Psoas muscle (tissue), 8 donors: ENCODE data around the gene PTPRD. TPM values are rescaled to one million over a fixed set of nuclear protein-coding genes. Genes with fewer than 3 reads are reported as not detected.

Experiments used
- ATAC-seq, 4 donors: fragments of 200-7000 bp; cut with Tn5 transposase; one replicate each; pipeline ENCODE4 v1.9.1; 2020; ENCODE audit warnings: moderate library complexity in 3 of 4, mild to moderate bottlenecking in 2 of 4
- DNase-seq, 2 donors: peaks; one replicate each; pipeline ENCODE4 v3.0.0-alpha.2; 2020
- H3K27ac ChIP-seq: fragments of 200-600 bp; one replicate; pipeline ENCODE4 v1.8.0; 2022
- H3K27me3 ChIP-seq, 3 donors: fragments of 200-600 bp in 1 of 3; one replicate each; pipeline versions ENCODE4 v1.6.1 to v1.8.0; 2013 to 2022; ENCODE audit warnings: low read length in 2 of 3, mild to moderate bottlenecking in 2 of 3, moderate library complexity in 1 of 3; ENCODE audit not compliant: insufficient read depth in 3 of 3
- H3K36me3 ChIP-seq, 2 donors: fragments of 200-600 bp in 1 of 2; one replicate each; pipeline versions ENCODE4 v1.6.1 to v1.8.0; 2013 to 2022; ENCODE audit warnings: low read depth in 1 of 2, mild to moderate bottlenecking in 1 of 2, moderate library complexity in 1 of 2; ENCODE audit not compliant: insufficient read depth in 1 of 2
- H3K4me1 ChIP-seq: fragments of 200-600 bp; one replicate; pipeline ENCODE4 v1.8.0; 2022
- H3K4me3 ChIP-seq: fragments of 200-600 bp; one replicate; pipeline ENCODE4 v1.8.0; 2022; ENCODE audit warnings: mild to moderate bottlenecking
- H3K9me3 ChIP-seq: fragments of 200-600 bp; one replicate; pipeline ENCODE4 v1.8.0; 2022
- WGBS, 3 donors: extraction: QIAGEN DNeasy Blood & Tissue Kit; methylation state at CpG; one replicate each; pipeline versions ENCODE4 v1.1.6 to v1.1.7; 2013; 5-methylcytosine and 5-hydroxymethylcytosine counted together
- intact Hi-C, 2 donors: fragments of 100-400 bp; cut with DNase I; formaldehyde crosslinking; loops; one replicate each; pipeline versions ENCODE4 v1.11.0 to v1.14.2; 2022
- polyA plus RNA-seq, 3 donors: library from polyadenylated mRNA; stranded (reverse); fragments of 200-250 nt; gene quantifications; one replicate each; pipeline ENCODE4 v1.2.3, GENCODE V29; 2013
- total RNA-seq, 4 donors: library from RNA; stranded (reverse); fragmentation: NEBNext Ultra II Directional in 2 of 4; extraction: Animal tissue kit (Norgen Biotek cat#: 25700) in 2 of 4; gene quantifications; one replicate each; pipeline versions ENCODE4 v1.2.1 to v1.2.4, GENCODE V29; 2021 to 2023
- TF ChIP-seq, protein P1 (sequence below): fragments of 200-600 bp; IDR thresholded peaks from one replicate; pipeline ENCODE4 v1.8.0; 2022; ENCODE audit warnings: antibody characterized with exemption
- donor health status: healthy with polysubstance abuse.
- donor health status: DM: no; HTN: no; CAD: no; lungs with moderate emphysema.
- donor health status: Bipolar disorder and iron deficiency.
- donor health status: healthy.
- donor health status: DM: yes; HTN: yes; CAD: no.
- donor health status: DM: no; HTN: no; CAD: no.
- donor health status: DM: no; HTN: no; CAD: no.
- donor health status: DM: yes; HTN: yes; CAD: no.

The PTPRD gene
- total and polyA plus RNA-seq, 7 donors, result 0.44 to 3.1 (median 0.91) TPM

- no peak for DNase-seq
Measured at GRCh38 chr9:10036095-10036494, 576.7 kb downstream of the PTPRD start.

DNA sequence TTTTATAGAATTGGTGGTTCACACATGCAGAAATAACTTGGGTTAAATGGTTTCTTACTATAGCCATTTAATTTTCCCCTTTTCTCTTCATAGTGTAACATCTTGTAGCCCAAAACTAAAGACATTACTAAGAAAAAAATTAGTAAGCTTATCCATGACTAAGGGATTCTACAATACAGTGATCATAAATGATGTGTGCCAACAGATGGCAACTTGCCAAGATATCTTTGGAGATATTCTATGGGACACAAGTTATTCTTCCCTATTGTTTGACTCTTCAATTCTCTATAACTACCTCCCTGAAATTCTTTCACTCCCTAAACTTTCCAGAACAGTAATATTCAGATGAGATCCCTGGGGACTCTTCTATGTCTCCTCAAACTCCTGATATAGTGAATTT lies 580.6 kb downstream of the PTPRD start:
- Histone ChIP-seq H3K27me3 (no peaks in the 10 kb centered on the region), H3K36me3 (no peaks in the 10 kb centered on the region), H3K4me3 (no peak overlapping the region), H3K27ac (no peak overlapping the region), H3K9me3 (no peaks in the 10 kb centered on the region), H3K4me1 (no peaks in the 10 kb centered on the region)
- intact Hi-C loops, result no loop called here
- ATAC-seq (no peak), DNase-seq (no peak)
- TF ChIP-seq, protein P1, sequence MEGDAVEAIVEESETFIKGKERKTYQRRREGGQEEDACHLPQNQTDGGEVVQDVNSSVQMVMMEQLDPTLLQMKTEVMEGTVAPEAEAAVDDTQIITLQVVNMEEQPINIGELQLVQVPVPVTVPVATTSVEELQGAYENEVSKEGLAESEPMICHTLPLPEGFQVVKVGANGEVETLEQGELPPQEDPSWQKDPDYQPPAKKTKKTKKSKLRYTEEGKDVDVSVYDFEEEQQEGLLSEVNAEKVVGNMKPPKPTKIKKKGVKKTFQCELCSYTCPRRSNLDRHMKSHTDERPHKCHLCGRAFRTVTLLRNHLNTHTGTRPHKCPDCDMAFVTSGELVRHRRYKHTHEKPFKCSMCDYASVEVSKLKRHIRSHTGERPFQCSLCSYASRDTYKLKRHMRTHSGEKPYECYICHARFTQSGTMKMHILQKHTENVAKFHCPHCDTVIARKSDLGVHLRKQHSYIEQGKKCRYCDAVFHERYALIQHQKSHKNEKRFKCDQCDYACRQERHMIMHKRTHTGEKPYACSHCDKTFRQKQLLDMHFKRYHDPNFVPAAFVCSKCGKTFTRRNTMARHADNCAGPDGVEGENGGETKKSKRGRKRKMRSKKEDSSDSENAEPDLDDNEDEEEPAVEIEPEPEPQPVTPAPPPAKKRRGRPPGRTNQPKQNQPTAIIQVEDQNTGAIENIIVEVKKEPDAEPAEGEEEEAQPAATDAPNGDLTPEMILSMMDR, result no peak

More at GRCh38 chr9:10036095-10036494, 576.7 kb downstream of the PTPRD start:
- Histone ChIP-seq H3K4me1 (no peaks in the 10 kb centered on the region), H3K27ac (no peak overlapping the region), H3K27me3 (no peaks in the 10 kb centered on the region), H3K4me3 (no peak overlapping the region), H3K9me3 (no peaks in the 10 kb centered on the region), H3K36me3 (no peaks in the 10 kb centered on the region)
- ATAC-seq, result no peak
- 82 to 89% (median 84%) methylated on average over 2 of the region's 2 CpGs for WGBS, 3 donors
- TF ChIP-seq, protein P1, result no peak
- intact Hi-C loops, result no loop called here

- Histone ChIP-seq H3K27me3 (no peaks in the 10 kb centered on the region), H3K9me3 (no peaks in the 10 kb centered on the region), H3K36me3 (no peaks in the 10 kb centered on the region), H3K4me1 (no peaks in the 10 kb centered on the region), H3K4me3 (no peak overlapping the region), H3K27ac (no peak overlapping the region)
- TF ChIP-seq, protein P1, result no peak
- intact Hi-C loops, result no loop called here
- ATAC-seq (no peak), DNase-seq (no peak)
- 57 to 60% (median 58%) methylated on average over 5 of the region's 5 CpGs for WGBS, 3 donors
Measured at GRCh38 chr9:10026443-10026984, 586.3 kb downstream of the PTPRD start.

DNA sequence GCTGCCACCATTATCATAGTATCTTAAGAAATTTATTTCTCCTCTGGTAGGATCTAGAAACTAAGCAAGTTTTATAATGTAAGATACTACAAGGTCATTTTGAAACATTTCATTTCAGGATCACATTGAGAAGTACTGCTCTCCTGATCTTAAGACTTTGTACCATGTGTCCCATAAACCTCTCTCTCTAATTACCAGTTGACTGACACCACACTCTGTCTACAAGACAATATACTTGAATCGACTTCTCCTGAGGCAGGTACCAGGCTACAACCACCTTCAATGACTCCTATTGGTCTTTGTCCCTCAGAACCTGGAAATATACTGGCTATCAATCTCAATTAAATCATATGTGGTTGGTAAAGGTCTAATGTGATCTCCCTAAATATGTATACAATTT lies 597.0 kb downstream of the PTPRD start:
- no peaks in the 10 kb centered on the region for H3K27me3 ChIP-seq
- H3K4me1 ChIP-seq, result no peaks in the 10 kb centered on the region
- WGBS, 3 donors, result 63 to 71% (median 64%) methylated on average over 1 of the region's 1 CpG
- intact Hi-C loops, result no loop called here
- no peak overlapping the region for H3K4me3 ChIP-seq
- no peak for ATAC-seq
- H3K9me3 ChIP-seq, result no peaks in the 10 kb centered on the region
- no peak for DNase-seq
- no peaks in the 10 kb centered on the region for H3K36me3 ChIP-seq
- TF ChIP-seq, protein P1, result no peak
- H3K27ac ChIP-seq, result no peak overlapping the region

GRCh38 chr9:10014889-10015288 lies 597.9 kb downstream of the PTPRD start:
- no peaks in the 10 kb centered on the region for H3K4me1 ChIP-seq
- no peaks in the 10 kb centered on the region for H3K36me3 ChIP-seq
- no peak overlapping the region for H3K27ac ChIP-seq
- intact Hi-C loops, result no loop called here
- no peak for DNase-seq
- no peaks in the 10 kb centered on the region for H3K9me3 ChIP-seq
- WGBS, 3 donors, result 76 to 82% (median 82%) methylated on average over 2 of the region's 2 CpGs
- TF ChIP-seq, protein P1, result no peak
- no peak overlapping the region for H3K4me3 ChIP-seq
- H3K27me3 ChIP-seq, result no peaks in the 10 kb centered on the region
- ATAC-seq, result no peak
